ENCODE results near the gene HTR7.
"Not testable (repeated sequence)": the region's sequence is repeated elsewhere in the genome, so short reads cannot be mapped to it uniquely, and the experiment has no call there.

The HTR7 gene

GRCh38 chr10:90856261-90856660, 1.6 kb downstream of the HTR7 start:
- Histone ChIP-seq H3K36me3 (ENCODE audit: control insufficient read depth, insufficient read depth, low read length) (no peaks in the 10 kb centered on the region), H3K27me3 (ENCODE audit: control insufficient read depth, insufficient read depth, low read length) (peaks cover 35% of the 10 kb centered on the region), H3K9ac (ENCODE audit: low read depth, low read length) (no peak overlapping the region), H3K4me3 (ENCODE audit: low read depth, low read length) (peak overlapping the region; percentile 82), H3K4me1 (ENCODE audit: control insufficient read depth, insufficient read depth, low read length) (no peaks in the 10 kb centered on the region), H3K9me3 (ENCODE audit: control insufficient read depth, insufficient read depth, low read length) (no peaks in the 10 kb centered on the region)

GRCh38 chr10:90855126-90855525, 2.7 kb downstream of the HTR7 start:
- H3K36me3 ChIP-seq (ENCODE audit: control insufficient read depth, insufficient read depth, low read length) = no peaks in the 10 kb centered on the region
- peak overlapping the region; percentile 82 for H3K4me3 ChIP-seq (ENCODE audit: low read depth, low read length)
- no peaks in the 10 kb centered on the region for H3K4me1 ChIP-seq (ENCODE audit: control insufficient read depth, insufficient read depth, low read length)
- H3K9ac ChIP-seq (ENCODE audit: low read depth, low read length) = no peak overlapping the region
- peaks cover 35% of the 10 kb centered on the region for H3K27me3 ChIP-seq (ENCODE audit: control insufficient read depth, insufficient read depth, low read length)
- peaks cover 9% of the 10 kb centered on the region for H3K9me3 ChIP-seq (ENCODE audit: control insufficient read depth, insufficient read depth, low read length)

GRCh38 chr10:90849956-90850749, 7.7 kb downstream of the HTR7 start:
- no peaks in the 10 kb centered on the region for H3K36me3 ChIP-seq (ENCODE audit: control insufficient read depth, insufficient read depth, low read length)
- no peak overlapping the region for H3K4me3 ChIP-seq (ENCODE audit: low read depth, low read length)
- H3K27me3 ChIP-seq (ENCODE audit: control insufficient read depth, insufficient read depth, low read length) = peaks cover 2% of the 10 kb centered on the region
- H3K9ac ChIP-seq (ENCODE audit: low read depth, low read length) = no peak overlapping the region
- H3K4me1 ChIP-seq (ENCODE audit: control insufficient read depth, insufficient read depth, low read length) = no peaks in the 10 kb centered on the region
- H3K9me3 ChIP-seq (ENCODE audit: control insufficient read depth, insufficient read depth, low read length) = peaks cover 9% of the 10 kb centered on the region

- no peak overlapping the region for H3K4me3 ChIP-seq (ENCODE audit: low read depth, low read length)
- H3K36me3 ChIP-seq (ENCODE audit: control insufficient read depth, insufficient read depth, low read length) = no peaks in the 10 kb centered on the region
- peaks cover 9% of the 10 kb centered on the region for H3K9me3 ChIP-seq (ENCODE audit: control insufficient read depth, insufficient read depth, low read length)
- H3K4me1 ChIP-seq (ENCODE audit: control insufficient read depth, insufficient read depth, low read length) = no peaks in the 10 kb centered on the region
- no peaks in the 10 kb centered on the region for H3K27me3 ChIP-seq (ENCODE audit: control insufficient read depth, insufficient read depth, low read length)
- H3K9ac ChIP-seq (ENCODE audit: low read depth, low read length) = no peak overlapping the region
Measured at GRCh38 chr10:90847436-90847835, 10.4 kb downstream of the HTR7 start.

- H3K9me3 ChIP-seq (ENCODE audit: control insufficient read depth, insufficient read depth, low read length) = peaks cover 9% of the 10 kb centered on the region
- H3K4me1 ChIP-seq (ENCODE audit: control insufficient read depth, insufficient read depth, low read length) = no peaks in the 10 kb centered on the region
- H3K4me3 ChIP-seq (ENCODE audit: low read depth, low read length) = no peak overlapping the region
- no peaks in the 10 kb centered on the region for H3K36me3 ChIP-seq (ENCODE audit: control insufficient read depth, insufficient read depth, low read length)
- no peaks in the 10 kb centered on the region for H3K27me3 ChIP-seq (ENCODE audit: control insufficient read depth, insufficient read depth, low read length)
- no peak overlapping the region for H3K9ac ChIP-seq (ENCODE audit: low read depth, low read length)
Measured at GRCh38 chr10:90846746-90847145, 11.1 kb downstream of the HTR7 start.

- Histone ChIP-seq H3K36me3 (ENCODE audit: control insufficient read depth, insufficient read depth, low read length) (no peaks in the 10 kb centered on the region), H3K4me1 (ENCODE audit: control insufficient read depth, insufficient read depth, low read length) (no peaks in the 10 kb centered on the region), H3K27me3 (ENCODE audit: control insufficient read depth, insufficient read depth, low read length) (no peaks in the 10 kb centered on the region), H3K9ac (ENCODE audit: low read depth, low read length) (no peak overlapping the region), H3K4me3 (ENCODE audit: low read depth, low read length) (no peak overlapping the region), H3K9me3 (ENCODE audit: control insufficient read depth, insufficient read depth, low read length) (peaks cover 5% of the 10 kb centered on the region)
Measured at GRCh38 chr10:90845726-90846125, 12.1 kb downstream of the HTR7 start.

- Histone ChIP-seq H3K27me3 (ENCODE audit: control insufficient read depth, insufficient read depth, low read length) (no peaks in the 10 kb centered on the region), H3K4me1 (ENCODE audit: control insufficient read depth, insufficient read depth, low read length) (no peaks in the 10 kb centered on the region), H3K9me3 (ENCODE audit: control insufficient read depth, insufficient read depth, low read length) (no peaks in the 10 kb centered on the region), H3K9ac (ENCODE audit: low read depth, low read length) (no peak overlapping the region), H3K4me3 (ENCODE audit: low read depth, low read length) (no peak overlapping the region), H3K36me3 (ENCODE audit: control insufficient read depth, insufficient read depth, low read length) (no peaks in the 10 kb centered on the region)
Measured at GRCh38 chr10:90842725-90843124, 15.1 kb downstream of the HTR7 start.

- Histone ChIP-seq H3K27me3 (ENCODE audit: control insufficient read depth, insufficient read depth, low read length) (no peaks in the 10 kb centered on the region), H3K9ac (ENCODE audit: low read depth, low read length) (no peak overlapping the region), H3K36me3 (ENCODE audit: control insufficient read depth, insufficient read depth, low read length) (no peaks in the 10 kb centered on the region), H3K4me3 (ENCODE audit: low read depth, low read length) (no peak overlapping the region), H3K4me1 (ENCODE audit: control insufficient read depth, insufficient read depth, low read length) (no peaks in the 10 kb centered on the region), H3K9me3 (ENCODE audit: control insufficient read depth, insufficient read depth, low read length) (no peaks in the 10 kb centered on the region)
Measured at GRCh38 chr10:90837486-90837885, 20.4 kb downstream of the HTR7 start.

- no peak overlapping the region for H3K9ac ChIP-seq (ENCODE audit: low read depth, low read length)
- no peaks in the 10 kb centered on the region for H3K4me1 ChIP-seq (ENCODE audit: control insufficient read depth, insufficient read depth, low read length)
- no peak overlapping the region for H3K4me3 ChIP-seq (ENCODE audit: low read depth, low read length)
- H3K36me3 ChIP-seq (ENCODE audit: control insufficient read depth, insufficient read depth, low read length) = no peaks in the 10 kb centered on the region
- H3K27me3 ChIP-seq (ENCODE audit: control insufficient read depth, insufficient read depth, low read length) = no peaks in the 10 kb centered on the region
- H3K9me3 ChIP-seq (ENCODE audit: control insufficient read depth, insufficient read depth, low read length) = no peaks in the 10 kb centered on the region
Measured at GRCh38 chr10:90834326-90834725, 23.5 kb downstream of the HTR7 start.

- H3K4me1 ChIP-seq (ENCODE audit: control insufficient read depth, insufficient read depth, low read length) = no peaks in the 10 kb centered on the region
- H3K27me3 ChIP-seq (ENCODE audit: control insufficient read depth, insufficient read depth, low read length) = no peaks in the 10 kb centered on the region
- H3K9me3 ChIP-seq (ENCODE audit: control insufficient read depth, insufficient read depth, low read length) = no peaks in the 10 kb centered on the region
- no peak overlapping the region for H3K9ac ChIP-seq (ENCODE audit: low read depth, low read length)
- H3K36me3 ChIP-seq (ENCODE audit: control insufficient read depth, insufficient read depth, low read length) = no peaks in the 10 kb centered on the region
- no peak overlapping the region for H3K4me3 ChIP-seq (ENCODE audit: low read depth, low read length)
Measured at GRCh38 chr10:90832111-90832510, 25.7 kb downstream of the HTR7 start.

GRCh38 chr10:90822508-90822907, 35.3 kb downstream of the HTR7 start:
- no peak overlapping the region for H3K9ac ChIP-seq (ENCODE audit: low read depth, low read length)
- H3K4me1 ChIP-seq (ENCODE audit: control insufficient read depth, insufficient read depth, low read length) = peaks cover 3% of the 10 kb centered on the region
- H3K27me3 ChIP-seq (ENCODE audit: control insufficient read depth, insufficient read depth, low read length) = no peaks in the 10 kb centered on the region
- H3K9me3 ChIP-seq (ENCODE audit: control insufficient read depth, insufficient read depth, low read length) = peaks cover 21% of the 10 kb centered on the region
- no peak overlapping the region for H3K4me3 ChIP-seq (ENCODE audit: low read depth, low read length)
- H3K36me3 ChIP-seq (ENCODE audit: control insufficient read depth, insufficient read depth, low read length) = no peaks in the 10 kb centered on the region

- peaks cover 21% of the 10 kb centered on the region for H3K9me3 ChIP-seq (ENCODE audit: control insufficient read depth, insufficient read depth, low read length)
- H3K9ac ChIP-seq (ENCODE audit: low read depth, low read length); H3K36me3 ChIP-seq (ENCODE audit: control insufficient read depth, insufficient read depth, low read length); H3K4me3 ChIP-seq (ENCODE audit: low read depth, low read length); H3K4me1 ChIP-seq (ENCODE audit: control insufficient read depth, insufficient read depth, low read length); H3K27me3 ChIP-seq (ENCODE audit: control insufficient read depth, insufficient read depth, low read length): not testable (repeated sequence)
Measured at GRCh38 chr10:90821864-90822263, 36.0 kb downstream of the HTR7 start.
